Left kidney (tissue), 2 donors: Measurements from ENCODE around the gene IFT27. TPM values are rescaled to one million over a fixed set of nuclear protein-coding genes. Genes with fewer than 3 reads are reported as not detected.

ENCODE experiments used
- DNase-seq: peaks from one replicate; pipeline ENCODE4 v3.0.0-alpha.2; 2013
- polyA plus RNA-seq: library from polyadenylated mRNA; unstranded; fragments of 120-200 nt; gene quantifications from one replicate; pipeline ENCODE4 v1.2.1, GENCODE V29; 2013; ENCODE audit not compliant: insufficient read length

IFT27 gene
- polyA plus RNA-seq, 1 donor, result 61.7 TPM

GRCh38 chr22:36727110-36727509 is 48.8 kb downstream of the IFT27 start:
- DNase-seq, result no peak

GRCh38 chr22:36726007-36726380 is 49.9 kb downstream of the IFT27 start:
- DNase-seq, result no peak

- no peak for DNase-seq
These were observed 50.4 kb downstream of the IFT27 start for GRCh38 chr22:36725366-36726006.

GRCh38 chr22:36724836-36725235 is 51.1 kb downstream of the IFT27 start:
- no peak for DNase-seq

- DNase-seq, result no peak
These were observed 53.9 kb downstream of the IFT27 start for GRCh38 chr22:36722055-36722454.

GRCh38 chr22:36715647-36716046 is 60.3 kb downstream of the IFT27 start:
- DNase-seq, result no peak

GRCh38 chr22:36714110-36714509 is 61.8 kb downstream of the IFT27 start:
- DNase-seq, result no peak

- no peak for DNase-seq
These were observed 62.5 kb downstream of the IFT27 start for GRCh38 chr22:36713436-36713835.

Other genes starting within 250 kb of the IFT27 start
- 285 TPM for gene EIF3D, start 247.0 kb downstream of the IFT27 start, polyA plus RNA-seq
- gene CACNG2, start 72.4 kb downstream of the IFT27 start, polyA plus RNA-seq, result not detected
- 5.9 TPM for gene PVALB, start 40.9 kb upstream of the IFT27 start, polyA plus RNA-seq
- 2.0 TPM for gene NCF4, start 84.9 kb upstream of the IFT27 start, polyA plus RNA-seq
- 1.9 TPM for gene CSF2RB, start 137.5 kb upstream of the IFT27 start, polyA plus RNA-seq
- gene TST, start 243.3 kb upstream of the IFT27 start, polyA plus RNA-seq, result 39.1 TPM
- gene MPST, start 243.6 kb upstream of the IFT27 start, polyA plus RNA-seq, result 43.0 TPM